Heart left ventricle (tissue), 13 donors: ENCODE measurements around the gene UBE2F.

Experiments used
- CTCF ChIP-seq, 12 donors: fragments of 200-600 bp; sonication (generic) in 4 of 12; IDR thresholded peaks; one replicate each; pipeline versions ENCODE4 v1.5.0 to v1.8.0; 2018 to 2022; ENCODE audit warnings: antibody characterized with exemption in 12 of 12, mild to moderate bottlenecking in 5 of 12
- POLR2A ChIP-seq, 2 donors: fragments of 450-650 bp; IDR thresholded peaks; one replicate each; pipeline ENCODE4 v1.6.1; 2017; ENCODE audit warnings: antibody characterized with exemption in 2 of 2, mild to moderate bottlenecking in 2 of 2, moderate library complexity in 2 of 2
- donor health status: ischemic (EF 13 %, LVEDD 7.1; RV severe dilation, severe dysfunction).
- donor health status: DM: no; HTN: yes; CAD: no.
- donor health status: DM: no; HTN: no; CAD: no.
- donor health status: ischemic (EF 25% LVEDD 6.9; RV normal size, moderate dysfunction).
- donor health status: ischemic (EF 25% LVEDD 5.7; RV mildly dilated, moderate dysfunction).
- donor health status: ischemic (EF 35%, LVEDD 5.7; RV mildly dilated, moderate dysfunction).
- donor health status: nonischemic (EF 11% LVEDD 7.7; RV severe dilation, severe dysfunction).
- donor health status: DM: yes; HTN: yes; CAD: no.
- donor health status: PGD.
- donor health status: ischemic (EF 29% LVEDD 5.4; RV normal size, mild dysfunction).
- donor health status: nonischemic (EF 23%, LVEDD 6.1; RV moderate dilation, normal function).

- no peak for TF ChIP-seq CTCF (IDR thresholded peaks at IDR 0.05)
- TF ChIP-seq POLR2A (IDR thresholded peaks at IDR 0.05): no peak
These were observed 119.1 kb downstream of the UBE2F start for GRCh38 chr2:238085899-238086298.
